Activated T-cell treated with anti-CD3 and anti-CD28 coated beads, Interleukin-2, amount 50 U/mL, for 24 hours (primary cell): ENCODE data around the gene G6PC3.

Experiments
- DNase-seq: peaks from one replicate; pipeline ENCODE4 v3.0.0-alpha.2; 2020
- H3K27ac Mint-ChIP-seq: 2 replicates; pipeline ENCODE4 v1.8.0; 2020; ENCODE audit warnings: mild to moderate bottlenecking, mixed read lengths
- H3K27me3 Mint-ChIP-seq: 2 replicates; pipeline ENCODE4 v1.8.0; 2020; ENCODE audit warnings: mixed read lengths
- H3K36me3 Mint-ChIP-seq: 2 replicates; pipeline ENCODE4 v1.8.0; 2020; ENCODE audit warnings: low read depth, mixed read lengths
- H3K4me1 Mint-ChIP-seq: 2 replicates; pipeline ENCODE4 v1.8.0; 2020; ENCODE audit warnings: low read depth, mixed read lengths
- H3K4me3 Mint-ChIP-seq: 2 replicates; pipeline ENCODE4 v1.8.0; 2020; ENCODE audit warnings: mild to moderate bottlenecking, moderate library complexity, mixed read lengths
- H3K9me3 Mint-ChIP-seq: 2 replicates; pipeline ENCODE4 v1.8.0; 2020; ENCODE audit warnings: mixed read lengths

The G6PC3 gene

DNA sequence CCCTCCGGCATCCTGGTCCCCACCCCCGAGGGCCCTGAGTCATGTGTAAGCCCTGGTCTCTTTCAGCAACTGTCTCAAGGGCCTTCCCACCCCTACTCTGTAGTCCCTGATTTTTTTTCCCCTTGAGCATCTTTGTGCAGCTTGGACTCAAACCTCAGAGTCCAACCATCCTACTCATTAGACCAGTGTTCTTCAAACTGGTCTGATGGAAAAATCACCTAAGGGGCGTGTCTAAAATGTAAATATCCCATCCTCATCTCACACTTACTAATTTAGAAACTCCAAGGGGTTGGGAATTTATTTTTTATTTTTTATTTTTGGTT lies 624 bp downstream of the G6PC3 start:
- Mint-ChIP-seq H3K4me3 (peak overlapping the region; percentile 88), H3K27ac (peak overlapping the region; percentile 97), H3K9me3 (no peaks in the 10 kb centered on the region), H3K4me1 (peaks cover 36% of the 10 kb centered on the region), H3K27me3 (no peaks in the 10 kb centered on the region), H3K36me3 (peaks cover 31% of the 10 kb centered on the region)
- DNase-seq = no peak

GRCh38 chr17:44071772-44072171 lies 1.2 kb downstream of the G6PC3 start:
- H3K4me1 Mint-ChIP-seq = peaks cover 33% of the 10 kb centered on the region

GRCh38 chr17:44074231-44074910 lies 3.8 kb downstream of the G6PC3 start:
- peak overlapping the region; percentile 44 for H3K27ac Mint-ChIP-seq
- peaks cover 57% of the 10 kb centered on the region for H3K36me3 Mint-ChIP-seq
- H3K4me3 Mint-ChIP-seq = no peak overlapping the region
- H3K4me1 Mint-ChIP-seq = peaks cover 20% of the 10 kb centered on the region
- no peaks in the 10 kb centered on the region for H3K27me3 Mint-ChIP-seq
- no peak for DNase-seq
- no peaks in the 10 kb centered on the region for H3K9me3 Mint-ChIP-seq

More at GRCh38 chr17:44071772-44072171, 1.2 kb downstream of the G6PC3 start:
- H3K27me3 Mint-ChIP-seq = no peaks in the 10 kb centered on the region
- H3K9me3 Mint-ChIP-seq = no peaks in the 10 kb centered on the region
- H3K27ac Mint-ChIP-seq = peak overlapping the region; percentile 97
- H3K4me3 Mint-ChIP-seq = peak overlapping the region; percentile 88
- H3K36me3 Mint-ChIP-seq = peaks cover 37% of the 10 kb centered on the region
- no peak for DNase-seq

DNA sequence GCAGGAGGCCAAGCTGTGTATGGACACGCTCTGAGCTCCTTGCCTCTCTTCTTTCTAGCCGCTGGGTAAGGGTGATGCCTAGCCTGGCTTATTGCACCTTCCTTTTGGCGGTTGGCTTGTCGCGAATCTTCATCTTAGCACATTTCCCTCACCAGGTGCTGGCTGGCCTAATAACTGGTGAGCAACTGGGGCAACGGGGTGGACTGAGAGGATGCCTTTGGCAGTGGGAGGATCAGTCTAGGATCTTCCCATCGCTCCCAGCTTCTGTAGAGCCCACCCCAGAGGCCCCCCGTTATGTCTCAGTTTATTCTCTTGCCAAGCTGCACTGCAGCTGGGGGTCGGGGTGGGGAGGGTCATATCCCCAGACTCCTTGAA lies 4.4 kb downstream of the G6PC3 start:
- no peaks in the 10 kb centered on the region for H3K9me3 Mint-ChIP-seq
- H3K4me3 Mint-ChIP-seq = no peak overlapping the region
- DNase-seq = no peak
- H3K36me3 Mint-ChIP-seq = peaks cover 59% of the 10 kb centered on the region
- H3K27me3 Mint-ChIP-seq = no peaks in the 10 kb centered on the region
- no peak overlapping the region for H3K27ac Mint-ChIP-seq
- peaks cover 19% of the 10 kb centered on the region for H3K4me1 Mint-ChIP-seq

- Mint-ChIP-seq H3K4me3 (no peak overlapping the region), H3K27ac (no peak overlapping the region), H3K36me3 (peaks cover 67% of the 10 kb centered on the region)
Observed at GRCh38 chr17:44075598-44076293, 5.2 kb downstream of the G6PC3 start.

GRCh38 chr17:44076716-44077594 lies 6.4 kb downstream of the G6PC3 start:
- H3K9me3 Mint-ChIP-seq = no peaks in the 10 kb centered on the region
- H3K27ac Mint-ChIP-seq = peak overlapping the region; percentile 55
- peaks cover 67% of the 10 kb centered on the region for H3K36me3 Mint-ChIP-seq
- no peaks in the 10 kb centered on the region for H3K27me3 Mint-ChIP-seq
- DNase-seq = no peak
- H3K4me1 Mint-ChIP-seq = peaks cover 2% of the 10 kb centered on the region
- H3K4me3 Mint-ChIP-seq = no peak overlapping the region

More at GRCh38 chr17:44075598-44076293, 5.2 kb downstream of the G6PC3 start:
- Mint-ChIP-seq H3K4me1 (peaks cover 12% of the 10 kb centered on the region), H3K27me3 (no peaks in the 10 kb centered on the region), H3K9me3 (no peaks in the 10 kb centered on the region)
- no peak for DNase-seq

DNA sequence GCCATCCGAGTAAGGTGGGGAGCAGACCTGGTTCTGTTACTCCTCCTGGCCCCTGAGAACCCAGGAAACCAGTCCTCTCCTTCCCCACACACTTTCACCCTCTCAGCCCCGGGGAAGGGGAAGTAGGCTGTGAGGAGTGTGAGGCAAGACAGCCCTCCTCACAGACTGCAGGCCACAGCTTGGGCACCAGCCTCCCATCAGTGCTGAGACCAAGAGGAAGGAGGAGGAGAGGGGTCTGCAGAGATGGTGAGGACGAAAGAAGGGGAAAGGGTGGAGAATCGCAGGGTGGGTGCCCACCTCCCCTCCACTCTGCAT lies 7.0 kb downstream of the G6PC3 start:
- Mint-ChIP-seq H3K9me3 (no peaks in the 10 kb centered on the region), H3K27ac (peak overlapping the region; percentile 55)

GRCh38 chr17:44078412-44078811 lies 7.9 kb downstream of the G6PC3 start:
- Mint-ChIP-seq H3K9me3 (no peaks in the 10 kb centered on the region), H3K4me1 (no peaks in the 10 kb centered on the region), H3K27me3 (no peaks in the 10 kb centered on the region), H3K36me3 (peaks cover 79% of the 10 kb centered on the region), H3K27ac (no peak overlapping the region), H3K4me3 (no peak overlapping the region)
- no peak for DNase-seq

More for the DNA sequence above, 7.0 kb downstream of the G6PC3 start:
- Mint-ChIP-seq H3K4me3 (no peak overlapping the region), H3K27me3 (no peaks in the 10 kb centered on the region), H3K4me1 (no peaks in the 10 kb centered on the region), H3K36me3 (peaks cover 71% of the 10 kb centered on the region)
- no peak for DNase-seq

DNA sequence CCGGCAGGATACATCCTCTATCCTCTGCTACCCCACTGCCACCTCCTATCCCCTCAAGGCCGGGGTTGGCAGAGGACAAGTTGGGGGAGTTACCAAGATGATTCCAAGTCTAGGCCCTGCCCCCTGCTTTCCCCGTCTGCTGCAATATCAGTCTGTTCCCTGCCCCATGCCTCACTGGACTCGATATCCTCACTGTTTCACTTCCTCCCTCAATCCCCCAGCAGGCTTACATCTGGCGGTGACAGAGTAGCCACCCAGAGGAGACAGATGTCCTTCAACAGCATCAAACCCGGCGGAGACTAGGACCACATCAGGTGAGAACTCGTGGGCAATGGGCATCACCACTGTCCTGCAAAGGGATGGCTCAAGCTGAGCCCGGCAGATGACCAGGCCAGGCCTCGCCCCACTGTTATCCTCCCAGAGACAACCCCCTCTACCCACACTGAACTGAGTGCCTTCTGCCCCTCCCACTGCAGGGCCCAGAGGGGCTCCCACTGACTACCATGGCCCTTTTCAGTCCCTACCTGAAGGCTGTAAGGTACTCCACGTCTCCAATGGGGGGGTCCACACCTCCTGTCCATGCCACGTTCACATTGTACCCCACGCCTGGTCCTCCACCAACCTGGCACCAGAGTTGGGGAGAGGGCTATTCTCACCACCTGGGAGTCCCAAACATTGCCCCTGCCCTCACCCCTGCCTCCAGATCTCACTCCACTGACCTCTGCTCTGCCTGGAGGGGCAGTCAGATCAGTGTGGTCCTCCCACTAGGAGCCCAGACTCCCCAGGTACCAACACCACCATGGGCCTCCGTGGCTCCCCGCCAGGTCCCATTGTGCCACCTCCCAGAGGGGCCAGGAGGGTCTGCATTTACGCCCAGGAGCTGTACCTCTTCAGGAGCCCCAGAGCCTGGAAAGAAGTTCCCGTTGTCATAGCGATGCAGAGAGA lies 9.6 kb downstream of the G6PC3 start:
- no peak overlapping the region for H3K4me3 Mint-ChIP-seq
- H3K27ac Mint-ChIP-seq = peak overlapping the region; percentile 27
- H3K27me3 Mint-ChIP-seq = no peaks in the 10 kb centered on the region
- H3K9me3 Mint-ChIP-seq = no peaks in the 10 kb centered on the region
- DNase-seq = no peak
- H3K36me3 Mint-ChIP-seq = peaks cover 69% of the 10 kb centered on the region
- no peaks in the 10 kb centered on the region for H3K4me1 Mint-ChIP-seq

- H3K4me3 Mint-ChIP-seq = no peak overlapping the region
- H3K27me3 Mint-ChIP-seq = no peaks in the 10 kb centered on the region
- H3K9me3 Mint-ChIP-seq = no peaks in the 10 kb centered on the region
- H3K36me3 Mint-ChIP-seq = peaks cover 57% of the 10 kb centered on the region
- no peak overlapping the region for H3K27ac Mint-ChIP-seq
- no peak for DNase-seq
- peaks cover 9% of the 10 kb centered on the region for H3K4me1 Mint-ChIP-seq
Observed at GRCh38 chr17:44081681-44082080, 11.1 kb downstream of the G6PC3 start.

DNA sequence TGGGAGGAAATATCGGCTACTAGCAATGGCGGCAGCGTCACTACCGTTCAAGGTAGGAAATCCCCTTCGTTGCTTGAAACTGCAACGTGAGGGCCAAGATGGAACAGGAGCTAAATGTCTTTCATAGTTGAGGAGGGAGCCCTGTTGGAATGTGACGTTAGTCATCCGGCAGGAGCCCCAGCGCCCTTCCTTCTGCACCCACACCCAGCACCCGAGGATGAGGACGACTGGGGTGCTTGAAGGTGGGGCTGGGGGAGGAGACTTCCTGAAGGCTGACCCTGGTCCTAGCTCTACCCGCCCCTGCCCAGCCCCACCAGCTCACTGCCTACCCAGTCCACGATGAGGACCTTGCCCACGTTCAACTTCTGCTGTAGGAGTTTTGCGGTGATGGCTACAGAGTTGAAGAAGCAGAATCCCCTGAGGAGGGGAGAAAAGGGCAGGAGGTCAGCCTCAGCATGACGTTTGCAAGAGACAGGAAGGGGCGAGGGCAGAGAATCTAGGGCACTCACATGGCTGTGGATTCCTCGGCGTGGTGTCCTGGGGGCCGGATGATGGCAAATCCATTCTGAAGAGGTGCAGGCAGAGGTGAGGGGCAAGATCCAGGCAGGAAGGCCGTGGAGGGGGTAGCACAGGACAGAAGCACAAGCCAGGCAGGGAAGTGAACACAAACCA lies 11.9 kb downstream of the G6PC3 start:
- peak overlapping the region; percentile 50 for H3K27ac Mint-ChIP-seq
- no peaks in the 10 kb centered on the region for H3K9me3 Mint-ChIP-seq
- no peak for DNase-seq
- H3K36me3 Mint-ChIP-seq = peaks cover 54% of the 10 kb centered on the region
- H3K4me3 Mint-ChIP-seq = no peak overlapping the region
- peaks cover 15% of the 10 kb centered on the region for H3K4me1 Mint-ChIP-seq
- no peaks in the 10 kb centered on the region for H3K27me3 Mint-ChIP-seq

- no peaks in the 10 kb centered on the region for H3K27me3 Mint-ChIP-seq
- no peaks in the 10 kb centered on the region for H3K9me3 Mint-ChIP-seq
- no peak overlapping the region for H3K4me3 Mint-ChIP-seq
- DNase-seq = no peak
- peaks cover 18% of the 10 kb centered on the region for H3K4me1 Mint-ChIP-seq
- peaks cover 53% of the 10 kb centered on the region for H3K36me3 Mint-ChIP-seq
- H3K27ac Mint-ChIP-seq = no peak overlapping the region
Observed at GRCh38 chr17:44083250-44083849, 12.8 kb downstream of the G6PC3 start.

DNA sequence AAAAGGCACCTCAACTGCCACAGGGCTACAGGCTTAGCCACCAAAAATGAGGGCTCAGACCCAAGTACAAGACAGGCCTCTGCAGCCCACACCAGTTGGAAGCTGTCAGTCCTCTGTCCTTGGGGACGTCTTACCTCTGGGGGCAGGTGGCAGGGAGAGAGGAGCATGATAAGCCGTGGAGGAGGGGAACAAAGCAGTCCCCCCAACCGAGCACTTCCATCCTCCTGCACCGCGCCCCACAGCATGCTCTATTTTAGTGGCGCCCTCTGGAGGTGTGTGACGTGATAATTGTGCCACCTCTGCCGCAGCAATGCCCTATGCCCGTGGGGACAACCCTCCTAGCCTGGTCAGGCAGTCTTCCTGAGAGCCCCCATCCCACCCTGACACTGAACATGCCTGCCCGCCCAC lies 13.6 kb downstream of the G6PC3 start:
- DNase-seq = peak; percentile 62
- Mint-ChIP-seq H3K27ac (peak overlapping the region; percentile 22), H3K36me3 (peaks cover 53% of the 10 kb centered on the region), H3K27me3 (no peaks in the 10 kb centered on the region), H3K4me3 (no peak overlapping the region), H3K4me1 (peaks cover 20% of the 10 kb centered on the region), H3K9me3 (no peaks in the 10 kb centered on the region)
